MG63 (cell line): ENCODE data around the gene RBMS3. TPM values are rescaled to one million over a fixed set of nuclear protein-coding genes. Genes with fewer than 3 reads are reported as not detected.

Experiments used
- DNase-seq: peaks from one replicate; pipeline ENCODE4 v3.0.0-alpha.2; 2020
- H3K27me3 ChIP-seq: fragments of 250-450 bp; sonication (Bioruptor Pico); 2 replicates; pipeline ENCODE4 v1.5.1; 2020; ENCODE audit warnings: mild to moderate bottlenecking, moderate library complexity
- H3K36me3 ChIP-seq: fragments of 250-450 bp; sonication (Bioruptor Pico); 2 replicates; pipeline ENCODE4 v1.5.1; 2020; ENCODE audit warnings: mild to moderate bottlenecking, moderate library complexity
- H3K4me3 ChIP-seq: fragments of 250-450 bp; sonication (Bioruptor Pico); 2 replicates; pipeline ENCODE4 v1.5.1; 2020; ENCODE audit warnings: mild to moderate bottlenecking, moderate library complexity
- H3K9me3 ChIP-seq: fragments of 250-450 bp; sonication (Bioruptor Pico); 2 replicates; pipeline ENCODE4 v1.5.1; 2020; ENCODE audit warnings: mild to moderate bottlenecking, moderate library complexity
- total RNA-seq: library from RNA; depleted of rRNA; stranded (reverse); fragments of >200 nt; shearing (Covaris generic); gene quantifications from 2 replicates; pipeline ENCODE4 v1.2.3, GENCODE V29; 2014; ENCODE audit warnings: low replicate concordance

The RBMS3 gene
- total RNA-seq, 1 experiment from 2014 or later: 12.0 TPM

- Histone ChIP-seq H3K27me3 (no peaks in the 10 kb centered on the region), H3K36me3 (no peaks in the 10 kb centered on the region), H3K9me3 (no peaks in the 10 kb centered on the region), H3K4me3 (no peak overlapping the region)
- DNase-seq: peak; percentile 29
Observed at GRCh38 chr3:29525254-29525881, 244.5 kb downstream of the RBMS3 start.

- DNase-seq: no peak
- Histone ChIP-seq H3K4me3 (no peak overlapping the region), H3K36me3 (no peaks in the 10 kb centered on the region), H3K27me3 (no peaks in the 10 kb centered on the region), H3K9me3 (no peaks in the 10 kb centered on the region)
Observed at GRCh38 chr3:29527246-29527645, 246.4 kb downstream of the RBMS3 start.

- H3K36me3 ChIP-seq: no peaks in the 10 kb centered on the region
Observed at GRCh38 chr3:29531644-29532043, 250.8 kb downstream of the RBMS3 start.

GRCh38 chr3:29532473-29532872, 251.6 kb downstream of the RBMS3 start:
- Histone ChIP-seq H3K4me3 (no peak overlapping the region), H3K27me3 (no peaks in the 10 kb centered on the region), H3K36me3 (no peaks in the 10 kb centered on the region), H3K9me3 (no peaks in the 10 kb centered on the region)
- DNase-seq: no peak

More at GRCh38 chr3:29531644-29532043, 250.8 kb downstream of the RBMS3 start:
- DNase-seq: no peak
- Histone ChIP-seq H3K9me3 (no peaks in the 10 kb centered on the region), H3K27me3 (no peaks in the 10 kb centered on the region), H3K4me3 (no peak overlapping the region)

- DNase-seq: no peak
- no peak overlapping the region for H3K4me3 ChIP-seq
Observed at GRCh38 chr3:29534006-29534405, 253.1 kb downstream of the RBMS3 start.

GRCh38 chr3:29536016-29536758, 255.3 kb downstream of the RBMS3 start:
- Histone ChIP-seq H3K27me3 (no peaks in the 10 kb centered on the region), H3K9me3 (no peaks in the 10 kb centered on the region), H3K36me3 (no peaks in the 10 kb centered on the region), H3K4me3 (no peak overlapping the region)
- DNase-seq: no peak

More at GRCh38 chr3:29534006-29534405, 253.1 kb downstream of the RBMS3 start:
- Histone ChIP-seq H3K9me3 (no peaks in the 10 kb centered on the region), H3K36me3 (no peaks in the 10 kb centered on the region), H3K27me3 (no peaks in the 10 kb centered on the region)

GRCh38 chr3:29537889-29538609, 257.2 kb downstream of the RBMS3 start:
- Histone ChIP-seq H3K36me3 (no peaks in the 10 kb centered on the region), H3K9me3 (no peaks in the 10 kb centered on the region), H3K27me3 (no peaks in the 10 kb centered on the region), H3K4me3 (no peak overlapping the region)
- DNase-seq: no peak

GRCh38 chr3:29538610-29538958, 257.7 kb downstream of the RBMS3 start:
- no peaks in the 10 kb centered on the region for H3K27me3 ChIP-seq
- no peak for DNase-seq
- H3K9me3 ChIP-seq: no peaks in the 10 kb centered on the region
- H3K4me3 ChIP-seq: no peak overlapping the region
- no peaks in the 10 kb centered on the region for H3K36me3 ChIP-seq

GRCh38 chr3:29540544-29540943, 259.7 kb downstream of the RBMS3 start:
- H3K4me3 ChIP-seq: no peak overlapping the region

GRCh38 chr3:29544701-29545363, 264.0 kb downstream of the RBMS3 start:
- no peak for DNase-seq
- H3K4me3 ChIP-seq: no peak overlapping the region
- H3K36me3 ChIP-seq: no peaks in the 10 kb centered on the region
- H3K27me3 ChIP-seq: no peaks in the 10 kb centered on the region
- H3K9me3 ChIP-seq: no peaks in the 10 kb centered on the region

More at GRCh38 chr3:29540544-29540943, 259.7 kb downstream of the RBMS3 start:
- no peak for DNase-seq
- no peaks in the 10 kb centered on the region for H3K27me3 ChIP-seq
- no peaks in the 10 kb centered on the region for H3K36me3 ChIP-seq
- H3K9me3 ChIP-seq: no peaks in the 10 kb centered on the region

GRCh38 chr3:29545615-29546014, 264.7 kb downstream of the RBMS3 start:
- no peak for DNase-seq
- Histone ChIP-seq H3K36me3 (no peaks in the 10 kb centered on the region), H3K4me3 (no peak overlapping the region), H3K9me3 (no peaks in the 10 kb centered on the region), H3K27me3 (no peaks in the 10 kb centered on the region)

GRCh38 chr3:29552051-29552450, 271.2 kb downstream of the RBMS3 start:
- Histone ChIP-seq H3K9me3 (no peaks in the 10 kb centered on the region), H3K36me3 (no peaks in the 10 kb centered on the region), H3K27me3 (no peaks in the 10 kb centered on the region), H3K4me3 (no peak overlapping the region)
- DNase-seq: no peak

GRCh38 chr3:29554566-29554965, 273.7 kb downstream of the RBMS3 start:
- Histone ChIP-seq H3K36me3 (no peaks in the 10 kb centered on the region), H3K4me3 (no peak overlapping the region), H3K27me3 (no peaks in the 10 kb centered on the region), H3K9me3 (no peaks in the 10 kb centered on the region)
- no peak for DNase-seq

- Histone ChIP-seq H3K27me3 (no peaks in the 10 kb centered on the region), H3K9me3 (no peaks in the 10 kb centered on the region), H3K36me3 (no peaks in the 10 kb centered on the region), H3K4me3 (no peak overlapping the region)
- no peak for DNase-seq
Observed at GRCh38 chr3:29555590-29555989, 274.7 kb downstream of the RBMS3 start.

- DNase-seq: no peak
- no peak overlapping the region for H3K4me3 ChIP-seq
- no peaks in the 10 kb centered on the region for H3K27me3 ChIP-seq
- no peaks in the 10 kb centered on the region for H3K36me3 ChIP-seq
- H3K9me3 ChIP-seq: no peaks in the 10 kb centered on the region
Observed at GRCh38 chr3:29557186-29557585, 276.3 kb downstream of the RBMS3 start.

- Histone ChIP-seq H3K4me3 (no peak overlapping the region), H3K27me3 (no peaks in the 10 kb centered on the region), H3K36me3 (no peaks in the 10 kb centered on the region), H3K9me3 (no peaks in the 10 kb centered on the region)
- no peak for DNase-seq
Observed at GRCh38 chr3:29557825-29558224, 277.0 kb downstream of the RBMS3 start.
